GM21737 (cell line): ENCODE measurements around the gene RNASE13.
A peak's percentile ranks its signal among the peaks of the same experiment; 100 is the strongest.

Experiments used
- ATAC-seq: cut with Tn5 transposase; IDR thresholded peaks from one replicate; pipeline ENCODE4 v1.9.1; 2021; ENCODE audit warnings: mild to moderate bottlenecking, moderate library complexity; ENCODE audit not compliant: unreplicated experiment

RNASE13 gene

GRCh38 chr14:21034707-21035106, at the start of gene RNASE13:
RNASE13 (minus strand) TSS chr14:21034807; CDS start chr14:21034288, 519 bp downstream.
- no peak for ATAC-seq

GRCh38 chr14:21084396-21084795, 49.8 kb upstream of the RNASE13 start:
- no peak for ATAC-seq

- ATAC-seq: no peak
These were observed 49.1 kb upstream of the RNASE13 start for GRCh38 chr14:21083565-21084325.

GRCh38 chr14:21081521-21082142, 47.0 kb upstream of the RNASE13 start:
- ATAC-seq: no peak

DNA sequence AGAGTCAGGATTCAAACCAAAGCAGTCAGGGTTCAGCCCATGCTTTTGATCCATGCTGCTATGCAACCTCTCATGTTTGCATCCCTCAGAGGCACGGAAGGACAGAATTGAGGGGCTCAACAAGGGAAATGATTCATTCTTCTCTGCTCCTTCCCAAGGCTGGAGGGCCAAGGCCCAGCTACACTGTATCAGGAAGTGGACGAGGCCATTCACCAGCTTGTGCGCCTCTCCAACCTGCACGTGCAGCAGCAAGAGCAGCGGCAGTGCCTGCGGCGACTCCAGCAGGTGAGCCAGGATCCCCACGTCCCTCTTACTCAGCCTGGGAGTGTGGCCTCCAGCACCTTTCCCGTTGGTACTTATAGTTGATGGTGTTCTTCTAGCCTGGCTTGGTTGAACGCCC, 44.1 kb upstream of the RNASE13 start:
- ATAC-seq: no peak

- no peak for ATAC-seq
These were observed 43.7 kb upstream of the RNASE13 start for GRCh38 chr14:21078287-21078686.

- no peak for ATAC-seq
These were observed 43.1 kb upstream of the RNASE13 start for GRCh38 chr14:21077672-21078071.

GRCh38 chr14:21075719-21076437, 41.3 kb upstream of the RNASE13 start:
- ATAC-seq: no peak

DNA sequence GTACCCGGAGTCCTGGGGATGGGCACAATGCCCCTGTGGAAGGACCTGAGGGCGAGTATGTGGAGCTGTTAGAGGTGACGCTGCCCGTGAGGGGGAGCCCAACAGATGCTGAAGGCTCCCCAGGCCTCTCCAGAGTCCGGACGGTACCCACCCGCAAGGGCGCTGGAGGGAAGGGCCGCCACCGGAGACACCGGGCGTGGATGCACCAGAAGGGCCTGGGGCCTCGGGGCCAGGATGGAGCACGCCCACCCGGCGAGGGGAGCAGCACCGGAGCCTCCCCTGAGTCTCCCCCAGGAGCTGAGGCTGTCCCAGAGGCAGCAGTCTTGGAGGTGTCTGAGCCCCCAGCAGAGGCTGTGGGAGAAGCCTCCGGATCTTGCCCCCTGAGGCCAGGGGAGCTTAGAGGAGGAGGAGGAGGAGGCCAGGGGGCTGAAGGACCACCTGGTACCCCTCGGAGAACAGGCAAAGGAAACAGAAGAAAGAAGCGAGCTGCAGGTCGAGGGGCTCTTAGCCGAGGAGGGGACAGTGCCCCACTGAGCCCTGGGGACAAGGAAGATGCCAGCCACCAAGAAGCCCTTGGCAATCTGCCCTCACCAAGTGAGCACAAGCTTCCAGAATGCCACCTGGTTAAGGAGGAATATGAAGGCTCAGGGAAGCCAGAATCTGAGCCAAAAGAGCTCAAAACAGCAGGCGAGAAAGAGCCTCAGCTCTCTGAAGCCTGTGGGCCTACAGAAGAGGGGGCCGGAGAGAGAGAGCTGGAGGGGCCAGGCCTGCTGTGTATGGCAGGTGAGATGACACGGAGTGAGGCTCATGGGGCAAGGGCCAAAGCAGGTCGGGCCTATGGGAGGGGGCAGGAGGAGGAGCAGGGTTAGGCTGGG, 40.0 kb upstream of the RNASE13 start:
- ATAC-seq: no peak

DNA sequence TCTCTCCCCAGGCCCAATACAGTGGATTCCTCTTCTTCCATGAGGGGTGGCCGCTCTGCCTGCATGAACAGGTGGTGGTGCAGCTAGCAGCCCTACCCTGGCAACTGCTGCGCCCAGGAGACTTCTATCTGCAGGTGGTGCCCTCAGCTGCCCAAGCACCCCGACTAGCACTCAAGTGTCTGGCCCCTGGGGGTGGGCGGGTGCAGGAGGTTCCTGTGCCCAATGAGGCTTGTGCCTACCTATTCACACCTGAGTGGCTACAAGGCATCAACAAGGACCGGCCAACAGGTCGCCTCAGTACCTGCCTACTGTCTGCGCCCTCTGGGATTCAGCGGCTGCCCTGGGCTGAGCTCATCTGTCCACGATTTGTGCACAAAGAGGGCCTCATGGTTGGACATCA, 39.3 kb upstream of the RNASE13 start:
- ATAC-seq: no peak

GRCh38 chr14:21072781-21073339, 38.3 kb upstream of the RNASE13 start:
- no peak for ATAC-seq

GRCh38 chr14:21072031-21072473, 37.4 kb upstream of the RNASE13 start:
- no peak for ATAC-seq

DNA sequence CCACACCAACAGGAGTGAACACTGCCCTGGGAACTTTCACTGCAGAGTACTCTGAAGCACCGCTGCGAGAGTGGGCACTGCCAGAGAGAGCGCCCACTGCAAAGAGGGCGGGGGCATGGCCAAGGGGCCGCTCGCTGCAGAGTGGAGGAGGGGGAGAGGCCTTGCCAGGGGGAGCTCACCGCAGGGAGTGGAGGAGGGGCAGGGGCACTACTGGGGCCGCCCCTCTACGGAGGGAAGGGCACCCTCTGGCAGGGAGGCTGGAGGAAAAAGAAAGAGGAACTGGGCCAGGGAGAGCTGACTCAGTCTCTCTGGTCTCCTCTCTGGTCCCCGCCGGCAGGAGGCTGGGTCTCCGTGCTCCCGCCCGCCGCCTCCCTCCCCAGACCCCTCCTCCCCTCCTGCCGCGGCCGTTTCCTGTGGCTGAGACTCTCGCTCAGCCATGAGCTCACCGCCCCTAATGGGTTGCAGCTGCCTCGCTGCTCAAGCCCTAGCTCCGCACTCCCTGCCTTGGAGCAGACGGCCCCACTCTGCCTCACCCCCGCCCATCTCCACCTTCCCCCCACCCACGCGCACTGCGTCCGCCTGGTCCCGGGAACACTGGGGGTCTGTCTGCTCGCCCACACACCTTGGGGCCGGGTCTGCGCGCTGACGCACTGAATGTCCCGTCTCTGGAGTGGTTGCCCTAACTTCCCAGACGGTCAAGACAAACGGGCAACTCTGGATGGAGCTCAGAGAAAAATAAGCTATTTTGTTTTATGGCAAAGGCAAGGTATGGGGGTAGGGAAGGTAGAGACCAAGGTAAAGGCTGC, 36.8 kb upstream of the RNASE13 start:
- peak; percentile 65 for ATAC-seq

DNA sequence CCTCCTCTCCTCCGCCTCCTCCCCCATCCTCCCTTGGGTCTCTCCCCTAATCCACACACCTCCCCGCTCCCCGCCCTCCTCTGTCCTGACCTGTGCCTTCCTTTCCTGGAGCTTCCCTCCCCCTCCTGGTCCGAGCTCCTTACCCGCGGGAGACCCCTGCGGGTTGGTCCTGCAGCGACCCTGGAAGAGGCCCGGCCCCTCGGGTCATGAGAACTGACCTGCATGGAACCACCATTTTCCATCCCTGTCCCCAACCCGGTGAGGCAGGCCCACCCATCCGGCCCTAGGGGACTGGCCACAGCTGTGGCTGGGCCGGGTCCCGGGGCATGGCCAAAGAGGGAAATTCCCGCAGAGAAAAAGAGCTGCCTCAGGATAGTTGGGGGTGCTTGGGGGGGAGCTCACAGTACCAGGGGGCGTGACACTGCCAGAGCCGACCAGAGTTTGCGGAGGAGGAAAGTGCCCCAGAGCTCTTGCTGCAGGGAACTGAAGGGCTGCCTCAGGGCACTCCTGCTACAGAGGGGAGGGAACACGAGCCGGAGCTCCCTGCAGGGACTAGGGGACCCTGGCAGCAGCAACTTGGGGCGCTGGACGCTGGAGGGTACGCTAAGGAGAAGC, 36.1 kb upstream of the RNASE13 start:
- no peak for ATAC-seq

DNA sequence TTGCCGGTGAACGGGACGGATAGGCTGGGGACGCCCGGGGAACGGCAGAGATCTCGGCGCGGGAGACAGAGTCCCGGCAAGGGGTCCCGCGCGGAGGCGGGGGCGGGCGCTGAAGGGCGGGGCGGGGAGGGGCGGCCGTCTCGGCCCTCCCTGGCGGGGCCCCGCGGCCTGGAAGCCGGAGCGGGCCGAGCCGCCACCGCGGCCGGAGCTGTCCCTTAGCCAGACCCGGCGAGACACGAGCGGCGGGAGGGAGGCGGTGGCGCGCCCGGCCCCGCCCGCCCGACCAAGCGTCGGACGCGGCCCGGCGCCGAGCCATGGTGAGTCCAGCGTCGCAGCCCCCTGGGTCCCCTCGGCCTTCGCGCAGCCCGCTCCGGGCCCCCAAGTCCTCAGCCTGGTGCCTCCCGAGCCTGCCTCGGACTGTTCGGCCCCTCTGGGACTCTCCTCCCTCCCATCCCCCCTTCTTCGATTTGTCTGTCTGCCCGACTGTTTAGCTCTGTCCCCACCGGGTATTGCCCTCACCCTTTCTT, 35.5 kb upstream of the RNASE13 start, which contains the start of gene ARHGEF40:
ARHGEF40 (plus strand) TSS at position 222 of the 527 bp plus-strand sequence; CDS start at position 315, 93 bp downstream.
- no peak for ATAC-seq

- no peak for ATAC-seq
These were observed 34.9 kb upstream of the RNASE13 start for GRCh38 chr14:21069388-21070082.

DNA sequence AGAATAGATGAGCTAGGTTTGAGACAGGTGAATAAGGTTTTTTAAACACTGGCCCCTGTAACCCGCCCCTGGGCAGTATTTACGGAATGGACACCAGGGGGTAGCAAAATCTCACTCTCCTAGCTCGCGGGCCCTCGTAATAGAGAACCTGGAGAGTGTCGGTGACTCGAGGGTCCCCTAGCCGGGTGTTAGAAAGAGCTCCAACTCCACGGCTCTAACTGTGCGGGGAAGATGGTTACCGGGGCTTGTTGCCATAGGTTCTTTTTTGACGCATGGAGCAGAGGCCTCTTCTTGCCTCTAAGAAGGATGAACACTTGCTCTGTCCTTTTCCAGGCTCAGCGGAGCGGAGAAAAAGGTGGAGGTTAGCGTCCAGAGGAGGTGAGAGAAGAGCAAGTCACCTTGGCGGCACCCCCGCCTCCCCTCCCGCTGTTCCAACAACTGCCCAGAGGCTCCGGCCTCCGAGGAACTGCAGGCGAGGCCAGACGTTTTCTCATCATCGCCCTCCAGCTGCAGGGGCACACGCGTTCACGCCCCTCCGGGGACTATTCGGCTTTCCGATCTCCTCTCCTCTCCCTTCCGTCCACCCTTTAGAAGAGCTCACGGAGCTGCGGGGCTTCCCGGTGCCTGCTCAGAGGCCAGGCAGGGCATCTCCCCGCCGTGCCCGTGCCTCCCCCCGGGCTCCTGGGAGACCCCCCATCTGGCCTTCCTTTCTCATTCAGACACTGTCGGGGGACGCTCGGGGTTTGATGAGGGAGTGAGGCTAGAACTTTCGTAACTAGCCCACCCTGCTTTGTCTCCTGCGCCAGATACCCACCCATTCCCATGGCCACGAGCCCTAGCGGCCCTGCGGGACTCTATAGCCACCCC, 34.1 kb upstream of the RNASE13 start:
- ATAC-seq: no peak
